22Rv1 (cell line): ENCODE data around the gene KRTDAP.

Source experiments
- CTCF ChIP-seq: fragments of 450-650 bp; IDR thresholded peaks from 2 replicates; pipeline ENCODE4 v1.5.1; 2017; ENCODE audit warnings: mild to moderate bottlenecking
- ZFX ChIP-seq: fragments of 450-650 bp; IDR thresholded peaks from 2 replicates; pipeline ENCODE4 v1.6.1; 2017; ENCODE audit warnings: antibody characterized with exemption, borderline replicate concordance

- TF ChIP-seq CTCF (no peak), ZFX (no peak)
Measured at GRCh38 chr19:35486268-35486708, 4.0 kb downstream of the KRTDAP start.
